ENCODE results near the gene ZIC3.
"Not testable (repeated sequence)": the region's sequence is repeated elsewhere in the genome, so short reads cannot be mapped to it uniquely, and the experiment has no call there.

ZIC3 gene

DNA sequence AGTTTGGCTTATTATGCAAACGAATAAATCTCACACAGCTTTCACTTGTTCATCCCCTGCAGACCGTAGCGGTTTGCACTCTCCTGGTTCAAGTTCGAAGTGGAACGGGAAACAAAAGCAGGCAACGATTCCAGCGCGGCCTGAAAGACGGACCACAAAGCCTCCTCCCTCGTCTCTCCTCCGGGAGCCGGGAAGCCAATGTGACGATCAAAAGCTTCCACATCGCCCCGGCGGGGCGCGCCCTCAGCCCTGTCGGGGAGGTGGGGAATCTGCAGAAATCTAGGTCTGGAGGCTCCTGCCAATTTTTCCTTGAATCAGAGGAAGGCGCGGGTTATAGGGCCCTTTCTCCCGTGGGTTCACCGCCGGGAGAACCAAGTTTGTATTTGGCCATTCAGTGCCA lies 16.9 kb upstream of the ZIC3 start:
- TF ChIP-seq, protein P1, sequence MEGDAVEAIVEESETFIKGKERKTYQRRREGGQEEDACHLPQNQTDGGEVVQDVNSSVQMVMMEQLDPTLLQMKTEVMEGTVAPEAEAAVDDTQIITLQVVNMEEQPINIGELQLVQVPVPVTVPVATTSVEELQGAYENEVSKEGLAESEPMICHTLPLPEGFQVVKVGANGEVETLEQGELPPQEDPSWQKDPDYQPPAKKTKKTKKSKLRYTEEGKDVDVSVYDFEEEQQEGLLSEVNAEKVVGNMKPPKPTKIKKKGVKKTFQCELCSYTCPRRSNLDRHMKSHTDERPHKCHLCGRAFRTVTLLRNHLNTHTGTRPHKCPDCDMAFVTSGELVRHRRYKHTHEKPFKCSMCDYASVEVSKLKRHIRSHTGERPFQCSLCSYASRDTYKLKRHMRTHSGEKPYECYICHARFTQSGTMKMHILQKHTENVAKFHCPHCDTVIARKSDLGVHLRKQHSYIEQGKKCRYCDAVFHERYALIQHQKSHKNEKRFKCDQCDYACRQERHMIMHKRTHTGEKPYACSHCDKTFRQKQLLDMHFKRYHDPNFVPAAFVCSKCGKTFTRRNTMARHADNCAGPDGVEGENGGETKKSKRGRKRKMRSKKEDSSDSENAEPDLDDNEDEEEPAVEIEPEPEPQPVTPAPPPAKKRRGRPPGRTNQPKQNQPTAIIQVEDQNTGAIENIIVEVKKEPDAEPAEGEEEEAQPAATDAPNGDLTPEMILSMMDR (IDR thresholded peaks at IDR 0.05; ENCODE audit: low read depth, low read length, missing control alignments): no peak
- no peak for DNase-seq
- H3K27me3 ChIP-seq (replicated peaks): no peaks in the 10 kb centered on the region
- no peak overlapping the region for H3K27ac ChIP-seq
- H3K4me3 ChIP-seq (ENCODE audit: low read depth, low read length): no peak overlapping the region
- no peaks in the 10 kb centered on the region for H3K36me3 ChIP-seq (replicated peaks)
- in situ Hi-C loops (cut with HindIII; ENCODE audit: low pct_ligation_motif_present, low sequenced_read_pairs): no loop called here

DNA sequence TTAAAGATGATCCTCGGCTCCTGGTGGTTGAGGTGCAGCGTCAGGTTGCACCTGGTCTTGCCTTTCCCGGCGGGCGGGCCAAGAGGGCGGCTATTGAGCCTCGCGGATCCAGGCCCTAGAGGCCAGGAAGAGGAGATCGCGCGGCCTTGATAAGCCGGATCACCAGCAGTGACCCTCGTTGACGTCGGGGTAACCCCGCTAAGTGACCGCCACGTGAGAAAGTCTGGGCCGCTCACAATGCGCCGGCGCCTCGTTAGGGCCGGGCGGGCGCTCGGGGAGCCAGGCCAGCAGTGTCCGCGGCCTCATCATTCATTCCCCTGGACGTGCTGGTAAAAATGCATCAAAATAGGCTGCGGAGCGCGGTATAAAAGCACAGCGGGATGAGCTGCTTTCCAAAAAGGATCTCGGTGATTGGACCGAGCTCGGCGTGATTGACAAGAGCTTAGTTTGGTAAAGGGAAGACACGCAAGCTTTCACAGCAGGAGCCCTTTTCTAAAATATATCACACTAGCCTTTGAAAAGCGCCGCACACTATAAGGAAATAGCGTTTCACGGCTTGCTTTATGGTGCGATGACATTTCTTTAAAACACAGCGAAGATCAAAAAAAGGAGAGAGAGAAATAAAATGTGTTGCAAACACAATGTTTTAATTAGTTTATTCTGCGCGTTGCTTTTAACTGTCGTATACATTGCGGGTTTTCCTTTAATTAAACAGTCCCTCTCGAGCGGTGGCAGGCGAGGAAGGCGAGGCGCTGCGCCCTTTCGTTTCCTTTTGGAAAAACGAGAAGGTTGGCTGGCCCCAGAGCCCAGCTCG lies 15.9 kb upstream of the ZIC3 start:
- Histone ChIP-seq H3K27ac (no peak overlapping the region), H3K4me3 (ENCODE audit: low read depth, low read length) (peak overlapping the region; percentile 15), H3K36me3 (replicated peaks) (no peaks in the 10 kb centered on the region), H3K27me3 (replicated peaks) (no peaks in the 10 kb centered on the region)
- TF ChIP-seq, protein P1 (IDR thresholded peaks at IDR 0.05; ENCODE audit: low read depth, low read length, missing control alignments): no peak
- in situ Hi-C loops (cut with HindIII; ENCODE audit: low pct_ligation_motif_present, low sequenced_read_pairs): no loop called here
- no peak for DNase-seq

DNA sequence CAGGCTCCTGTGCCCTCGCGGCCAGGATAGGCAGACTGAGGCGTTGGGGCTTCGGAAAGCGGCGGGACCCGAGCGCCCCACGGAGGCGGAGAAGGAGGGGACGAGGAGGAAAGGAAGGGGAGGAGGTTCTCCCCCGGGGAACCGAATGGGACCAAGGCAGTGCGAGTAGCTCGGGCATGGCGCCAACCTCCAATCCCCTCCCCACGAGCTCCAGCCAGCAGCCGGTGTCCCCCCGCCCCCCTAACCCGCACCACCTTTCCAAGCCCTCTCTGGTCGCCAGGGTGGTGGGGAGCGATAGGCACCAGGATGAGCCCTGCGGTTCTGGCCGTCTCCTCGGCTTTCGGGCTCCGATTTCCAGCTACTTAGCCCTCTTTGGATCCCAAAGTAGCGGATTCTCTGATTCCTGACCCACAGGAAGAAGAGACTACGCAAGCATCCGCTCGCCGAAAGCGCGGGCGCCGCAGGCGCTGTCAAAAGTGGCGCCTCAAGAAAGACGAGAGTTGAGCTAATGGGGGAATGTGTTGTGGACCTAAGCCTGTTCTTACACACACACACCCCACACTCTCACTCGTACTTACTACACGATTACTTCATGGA lies 15.2 kb upstream of the ZIC3 start:
- TF ChIP-seq, protein P1 (IDR thresholded peaks at IDR 0.05; ENCODE audit: low read depth, low read length, missing control alignments): no peak
- Histone ChIP-seq H3K36me3 (replicated peaks) (no peaks in the 10 kb centered on the region), H3K27me3 (replicated peaks) (no peaks in the 10 kb centered on the region), H3K27ac (no peak overlapping the region), H3K4me3 (ENCODE audit: low read depth, low read length) (peak overlapping the region; percentile 15)
- no peak for DNase-seq
- in situ Hi-C loops (cut with HindIII; ENCODE audit: low pct_ligation_motif_present, low sequenced_read_pairs): no loop called here

DNA sequence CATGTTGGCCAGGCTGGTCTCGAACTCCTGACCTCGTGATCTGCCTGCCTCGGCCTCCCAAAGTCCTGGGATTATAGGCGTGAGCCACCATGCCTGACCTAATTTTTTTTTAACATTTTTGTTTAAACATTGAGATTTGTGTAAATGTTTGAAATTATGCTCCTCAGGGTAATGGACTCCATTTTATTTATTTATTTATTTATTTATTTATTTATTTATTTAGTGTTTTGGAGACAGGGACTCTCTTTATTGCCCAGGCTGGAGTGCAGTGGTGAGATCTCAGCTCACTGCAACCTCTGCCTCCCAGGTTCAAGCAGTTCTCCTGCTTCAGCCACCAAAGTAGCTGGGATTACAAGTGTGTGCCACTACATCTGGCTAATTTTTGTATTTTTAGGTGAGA lies 13.8 kb upstream of the ZIC3 start:
- H3K36me3 ChIP-seq (replicated peaks); DNase-seq; in situ Hi-C loops (cut with HindIII; ENCODE audit: low pct_ligation_motif_present, low sequenced_read_pairs); H3K27me3 ChIP-seq (replicated peaks); H3K27ac ChIP-seq; H3K4me3 ChIP-seq (ENCODE audit: low read depth, low read length): not testable (repeated sequence)

DNA sequence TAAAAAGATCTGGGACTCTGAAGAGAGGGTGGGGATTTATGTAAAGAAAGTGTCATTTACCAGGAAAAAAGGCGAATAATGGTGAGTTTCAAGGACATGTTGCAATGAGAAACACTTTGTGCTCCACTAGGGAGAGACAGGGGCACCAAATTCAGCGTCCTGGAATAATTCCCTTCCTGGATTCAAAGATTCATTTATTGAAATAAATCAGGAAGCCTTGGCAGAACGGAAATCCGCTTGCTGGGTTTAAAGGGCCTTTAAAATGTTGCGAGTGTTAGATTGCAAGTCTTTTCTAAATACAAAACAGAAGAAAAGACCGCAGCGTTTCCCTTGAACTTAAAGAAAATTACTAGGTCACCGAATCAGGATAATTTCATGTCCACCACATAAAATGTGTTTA lies 3.8 kb upstream of the ZIC3 start:
- H3K27ac ChIP-seq: no peak overlapping the region
- DNase-seq: no peak
- H3K36me3 ChIP-seq (replicated peaks): no peaks in the 10 kb centered on the region
- H3K4me3 ChIP-seq (ENCODE audit: low read depth, low read length): no peak overlapping the region
- TF ChIP-seq, protein P1 (IDR thresholded peaks at IDR 0.05; ENCODE audit: low read depth, low read length, missing control alignments): no peak
- H3K27me3 ChIP-seq (replicated peaks): no peaks in the 10 kb centered on the region
- in situ Hi-C loops (cut with HindIII; ENCODE audit: low pct_ligation_motif_present, low sequenced_read_pairs): no loop called here

DNA sequence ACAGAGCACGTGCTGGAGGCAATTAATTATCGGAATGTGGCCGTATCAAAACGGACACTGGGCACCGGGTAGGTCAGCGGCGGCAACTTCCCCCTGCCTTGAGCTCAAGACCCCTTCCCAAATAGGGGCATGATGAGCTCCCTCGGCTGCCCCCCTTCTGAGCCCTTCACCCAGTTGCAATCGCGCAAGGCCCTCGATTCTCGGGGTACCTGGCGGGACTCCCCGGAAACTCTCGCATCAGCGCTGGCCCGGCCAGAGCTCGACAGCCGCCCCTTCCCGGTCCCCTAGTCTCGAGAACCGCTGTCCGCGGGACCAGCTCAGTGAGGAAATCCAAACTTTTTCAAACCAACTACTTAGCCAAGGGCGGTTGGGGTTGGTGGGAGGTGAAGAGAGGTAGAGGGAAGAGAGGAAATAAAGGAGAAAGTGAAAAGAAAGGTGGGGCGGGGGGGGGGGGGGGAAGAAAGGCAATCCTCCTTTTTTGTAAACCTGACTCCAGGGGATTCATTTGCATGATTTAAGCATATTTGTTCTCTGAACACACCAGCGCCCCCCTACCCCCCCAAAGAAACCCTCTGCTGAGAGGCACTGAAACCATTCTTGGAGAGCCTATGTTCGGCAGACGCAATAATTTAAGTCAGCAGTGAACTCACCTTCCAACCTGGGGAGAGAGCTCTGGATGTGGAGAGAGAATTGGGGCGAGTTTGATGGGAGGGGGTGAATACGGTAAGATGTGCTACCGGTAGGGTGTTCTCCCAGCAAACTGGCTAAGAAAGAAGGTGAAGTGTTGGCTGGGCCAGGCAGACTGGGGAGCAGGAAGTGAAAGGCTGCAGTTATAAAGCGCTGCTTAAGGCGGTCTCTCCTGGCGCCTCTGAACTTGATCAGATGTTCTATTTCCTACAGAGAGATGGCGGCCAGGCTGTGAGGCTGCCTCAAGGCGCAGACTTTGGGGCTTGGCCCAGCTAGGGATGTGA lies 2.0 kb upstream of the ZIC3 start:
- in situ Hi-C loops (cut with HindIII; ENCODE audit: low pct_ligation_motif_present, low sequenced_read_pairs): no loop called here
- Histone ChIP-seq H3K4me3 (ENCODE audit: low read depth, low read length) (peak overlapping the region; percentile 12), H3K27me3 (replicated peaks) (peaks cover 6% of the 10 kb centered on the region), H3K36me3 (replicated peaks) (no peaks in the 10 kb centered on the region), H3K27ac (no peak overlapping the region)
- no peak for DNase-seq
- TF ChIP-seq, protein P1 (IDR thresholded peaks at IDR 0.05; ENCODE audit: low read depth, low read length, missing control alignments): no peak

All from brain microvascular endothelial cell (primary cell).